Mesothelial cell of epicardium (in vitro differentiated cells): ENCODE data around the gene RYR3. TPM values are rescaled to one million over a fixed set of nuclear protein-coding genes. Genes with fewer than 3 reads are reported as not detected.
"Not testable (repeated sequence)": the region's sequence is repeated elsewhere in the genome, so short reads cannot be mapped to it uniquely, and the experiment has no call there.

Experiments used
- DNase-seq, 2 experiments: peaks; one replicate each; pipeline ENCODE4 v3.0.0; 2021; ENCODE audit warnings: low spot score in 2 of 2; ENCODE audit not compliant: unreplicated experiment in 2 of 2
- H3K27ac Mint-ChIP-seq: 2 replicates; pipeline ENCODE4 v1.8.0; 2021; ENCODE audit warnings: mixed read lengths
- H3K27me3 Mint-ChIP-seq: 2 replicates; pipeline ENCODE4 v1.8.0; 2021; ENCODE audit warnings: low read depth, mixed read lengths
- H3K36me3 Mint-ChIP-seq: 2 replicates; pipeline ENCODE4 v1.8.0; 2021; ENCODE audit warnings: mixed read lengths
- H3K4me1 Mint-ChIP-seq: 2 replicates; pipeline ENCODE4 v1.8.0; 2021; ENCODE audit warnings: mixed read lengths
- H3K4me3 Mint-ChIP-seq: 2 replicates; pipeline ENCODE4 v1.8.0; 2021; ENCODE audit warnings: mild to moderate bottlenecking, moderate library complexity, mixed read lengths
- H3K9me3 Mint-ChIP-seq: 2 replicates; pipeline ENCODE4 v1.8.0; 2021; ENCODE audit warnings: mixed read lengths
- total RNA-seq: library from RNA; stranded (reverse); gene quantifications from 3 replicates; pipeline ENCODE4 v1.2.1, GENCODE V29; 2021
- TF ChIP-seq, protein P1 (sequence below): fragments of 200-600 bp; sonication (generic); IDR thresholded peaks from one replicate; pipeline ENCODE4 v1.5.0; 2021; ENCODE audit warnings: antibody characterized with exemption; ENCODE audit not compliant: unreplicated experiment

Gene RYR3
- total RNA-seq, 1 donor from 2014 or later: 3.8 TPM

DNA sequence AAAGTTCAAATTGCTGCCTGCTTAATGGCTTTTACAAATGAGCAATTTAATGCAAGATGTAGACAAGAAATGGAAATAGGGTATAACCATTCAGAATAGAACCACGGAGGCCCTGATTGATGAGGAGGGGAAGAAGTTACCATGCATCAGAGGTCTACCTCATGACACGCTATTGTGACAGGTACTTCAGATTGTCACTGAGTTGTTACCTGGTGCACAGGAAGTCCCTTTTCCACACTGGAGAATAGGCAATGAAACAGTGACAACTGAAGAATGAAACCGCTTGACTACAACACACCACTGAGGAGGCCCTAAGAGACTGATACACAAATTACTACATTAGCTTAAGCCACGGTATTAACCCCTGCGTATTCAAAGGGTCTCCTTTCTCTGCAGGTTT lies 251.2 kb downstream of the RYR3 start:
- no peaks in the 10 kb centered on the region for H3K36me3 Mint-ChIP-seq
- peaks cover 9% of the 10 kb centered on the region for H3K9me3 Mint-ChIP-seq
- no peak overlapping the region for H3K4me3 Mint-ChIP-seq
- no peak overlapping the region for H3K27ac Mint-ChIP-seq
- H3K4me1 Mint-ChIP-seq: no peaks in the 10 kb centered on the region
- no peaks in the 10 kb centered on the region for H3K27me3 Mint-ChIP-seq
- DNase-seq: no peak
- TF ChIP-seq, protein P1, sequence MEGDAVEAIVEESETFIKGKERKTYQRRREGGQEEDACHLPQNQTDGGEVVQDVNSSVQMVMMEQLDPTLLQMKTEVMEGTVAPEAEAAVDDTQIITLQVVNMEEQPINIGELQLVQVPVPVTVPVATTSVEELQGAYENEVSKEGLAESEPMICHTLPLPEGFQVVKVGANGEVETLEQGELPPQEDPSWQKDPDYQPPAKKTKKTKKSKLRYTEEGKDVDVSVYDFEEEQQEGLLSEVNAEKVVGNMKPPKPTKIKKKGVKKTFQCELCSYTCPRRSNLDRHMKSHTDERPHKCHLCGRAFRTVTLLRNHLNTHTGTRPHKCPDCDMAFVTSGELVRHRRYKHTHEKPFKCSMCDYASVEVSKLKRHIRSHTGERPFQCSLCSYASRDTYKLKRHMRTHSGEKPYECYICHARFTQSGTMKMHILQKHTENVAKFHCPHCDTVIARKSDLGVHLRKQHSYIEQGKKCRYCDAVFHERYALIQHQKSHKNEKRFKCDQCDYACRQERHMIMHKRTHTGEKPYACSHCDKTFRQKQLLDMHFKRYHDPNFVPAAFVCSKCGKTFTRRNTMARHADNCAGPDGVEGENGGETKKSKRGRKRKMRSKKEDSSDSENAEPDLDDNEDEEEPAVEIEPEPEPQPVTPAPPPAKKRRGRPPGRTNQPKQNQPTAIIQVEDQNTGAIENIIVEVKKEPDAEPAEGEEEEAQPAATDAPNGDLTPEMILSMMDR: no peak

DNA sequence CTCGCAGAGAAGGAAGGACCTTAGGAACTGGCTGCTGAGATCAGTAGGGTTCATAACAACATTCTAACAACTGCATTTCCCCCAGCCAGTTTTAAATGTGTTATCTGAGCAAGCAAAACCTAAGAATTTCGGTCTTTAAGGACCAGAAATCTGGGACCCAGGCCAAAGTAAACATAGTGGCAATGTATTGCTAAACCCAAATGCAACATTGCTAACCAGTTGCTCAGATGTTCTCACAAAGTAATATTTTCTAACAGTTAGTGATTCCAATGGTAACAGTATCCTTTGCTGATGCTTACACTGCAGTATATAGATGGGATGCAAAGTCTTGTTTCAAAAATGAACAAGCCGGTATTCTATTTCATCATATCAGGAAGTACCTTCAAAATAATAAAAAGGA lies 254.3 kb downstream of the RYR3 start:
- TF ChIP-seq, protein P1: no peak
- H3K27me3 Mint-ChIP-seq: no peaks in the 10 kb centered on the region
- H3K36me3 Mint-ChIP-seq: no peaks in the 10 kb centered on the region
- peaks cover 9% of the 10 kb centered on the region for H3K9me3 Mint-ChIP-seq
- H3K27ac Mint-ChIP-seq: no peak overlapping the region
- no peak for DNase-seq
- H3K4me3 Mint-ChIP-seq: no peak overlapping the region
- H3K4me1 Mint-ChIP-seq: no peaks in the 10 kb centered on the region

DNA sequence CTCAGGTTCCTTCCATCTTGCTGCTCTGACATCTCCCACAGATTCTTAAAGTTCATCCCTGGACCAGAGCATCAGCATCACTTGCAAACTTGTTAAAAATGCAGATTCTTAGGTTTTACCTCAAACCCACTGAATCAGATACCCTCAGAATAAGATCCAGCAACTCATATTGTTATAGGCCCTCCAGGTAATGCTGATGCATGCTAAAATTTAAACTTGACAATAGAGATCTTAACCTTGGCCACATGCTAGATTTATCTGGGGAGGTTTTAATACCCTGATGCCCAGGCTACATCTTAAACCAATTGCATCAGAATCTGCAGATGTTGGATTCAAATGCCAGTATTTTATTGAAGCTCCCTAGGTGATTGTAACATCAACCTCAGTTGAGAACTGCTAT lies 256.9 kb downstream of the RYR3 start:
- Mint-ChIP-seq H3K4me1 (no peaks in the 10 kb centered on the region), H3K27me3 (no peaks in the 10 kb centered on the region), H3K4me3 (no peak overlapping the region)

DNA sequence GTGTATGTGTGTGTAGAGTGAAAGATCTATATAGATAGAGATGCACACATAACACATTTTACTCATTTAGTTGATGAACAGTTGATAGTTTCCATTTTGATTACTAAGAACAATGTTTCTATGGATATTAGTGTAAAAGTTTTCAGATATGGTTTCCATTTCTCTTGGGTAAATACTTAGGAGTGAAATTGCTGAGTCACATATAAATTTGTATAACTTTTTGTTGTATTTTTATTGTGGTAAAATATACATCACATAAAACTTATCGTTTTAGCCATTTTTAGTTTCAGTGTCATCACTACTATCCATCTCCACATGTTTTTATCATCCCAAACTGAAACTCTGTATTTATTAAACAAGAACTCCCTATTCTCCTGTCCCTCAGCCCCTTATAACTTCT lies 258.3 kb downstream of the RYR3 start:
- no peak for DNase-seq
- H3K9me3 Mint-ChIP-seq: peaks cover 17% of the 10 kb centered on the region
- H3K4me3 Mint-ChIP-seq: no peak overlapping the region
- TF ChIP-seq, protein P1: no peak
- no peak overlapping the region for H3K27ac Mint-ChIP-seq
- H3K4me1 Mint-ChIP-seq: no peaks in the 10 kb centered on the region
- H3K36me3 Mint-ChIP-seq: no peaks in the 10 kb centered on the region
- H3K27me3 Mint-ChIP-seq: no peaks in the 10 kb centered on the region

More for the DNA sequence above, 256.9 kb downstream of the RYR3 start:
- Mint-ChIP-seq H3K36me3 (no peaks in the 10 kb centered on the region), H3K9me3 (peaks cover 17% of the 10 kb centered on the region), H3K27ac (no peak overlapping the region)
- DNase-seq: no peak
- TF ChIP-seq, protein P1: no peak

DNA sequence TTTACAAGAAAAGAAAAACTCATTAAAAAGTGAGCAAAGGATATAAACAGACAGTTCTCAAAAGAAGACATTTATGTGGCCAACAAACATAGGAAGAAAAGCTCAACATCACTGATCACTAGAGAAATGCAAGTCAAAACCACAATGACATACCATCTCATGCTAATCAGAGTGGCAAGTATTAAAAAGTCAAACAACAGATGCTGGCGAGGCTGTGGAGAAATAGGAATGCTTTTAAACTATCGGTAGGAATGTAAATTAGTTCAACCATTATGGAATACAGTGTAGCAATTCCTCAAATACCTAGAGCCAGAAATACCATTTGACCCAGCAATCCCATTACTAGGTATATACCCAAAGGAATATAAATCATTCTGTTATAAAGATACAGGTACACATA lies 267.1 kb downstream of the RYR3 start:
- H3K36me3 Mint-ChIP-seq, H3K27me3 Mint-ChIP-seq, H3K27ac Mint-ChIP-seq, DNase-seq, H3K4me3 Mint-ChIP-seq, H3K4me1 Mint-ChIP-seq: not testable (repeated sequence)
- H3K9me3 Mint-ChIP-seq: peaks cover 22% of the 10 kb centered on the region

DNA sequence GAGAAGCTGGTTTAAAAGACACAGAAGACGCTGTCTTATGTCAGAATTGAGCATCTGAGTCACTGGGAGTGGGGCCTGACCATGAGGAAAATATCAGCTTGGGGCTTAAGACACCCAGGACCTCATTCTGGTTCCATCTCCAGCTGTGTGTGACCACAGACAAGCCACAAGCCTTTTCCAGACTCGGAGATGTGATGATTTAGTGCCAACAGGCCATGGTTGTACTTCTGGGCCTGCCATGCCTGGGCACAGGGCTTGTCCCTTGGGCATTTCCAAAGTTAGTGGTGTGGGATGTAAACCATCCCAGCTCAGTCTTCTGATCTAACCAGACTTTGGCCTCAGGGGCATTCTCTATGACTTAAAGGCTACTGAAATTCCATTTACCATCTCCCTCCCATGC lies 269.8 kb downstream of the RYR3 start:
- no peak for DNase-seq
- TF ChIP-seq, protein P1: no peak
- Mint-ChIP-seq H3K36me3 (peaks cover under 1% of the 10 kb centered on the region), H3K9me3 (peaks cover 17% of the 10 kb centered on the region), H3K4me1 (no peaks in the 10 kb centered on the region), H3K4me3 (no peak overlapping the region), H3K27ac (no peak overlapping the region), H3K27me3 (no peaks in the 10 kb centered on the region)
